Thyroid gland (tissue), 4 donors: ENCODE data around the gene HIRIP3. TPM values are rescaled to one million over a fixed set of nuclear protein-coding genes. Genes with fewer than 3 reads are reported as not detected.

Experiments used
- DNase-seq, 2 donors: peaks; one replicate each; pipeline ENCODE4 v3.0.0-alpha.2; 2019
- H3K27ac ChIP-seq, 3 donors: fragments of 200-600 bp; sonication (generic); 1 replicate in 2 of 3; 2 replicates in 1 of 3; pipeline ENCODE4 v1.5.1; 2016 to 2019; ENCODE audit warnings: mild to moderate bottlenecking in 1 of 3, moderate library complexity in 1 of 3
- H3K27me3 ChIP-seq: fragments of 200-600 bp; sonication (generic); one replicate; pipeline ENCODE4 v1.5.1; 2019
- H3K36me3 ChIP-seq, 2 donors: fragments of 200-600 bp; sonication (generic); one replicate each; pipeline ENCODE4 v1.5.1; 2016 to 2019
- H3K4me1 ChIP-seq, 2 donors: fragments of 200-600 bp; sonication (generic); one replicate each; pipeline ENCODE4 v1.5.1; 2017 to 2019
- H3K4me3 ChIP-seq, 3 donors: fragments of 200-600 bp; sonication (generic); replicated peaks in 1 of 3; 1 replicate in 2 of 3; 2 replicates in 1 of 3; pipeline ENCODE4 v1.5.1; 2016; ENCODE audit warnings: mild to moderate bottlenecking in 1 of 3
- H3K9me3 ChIP-seq: fragments of 200-600 bp; sonication (generic); one replicate; pipeline ENCODE4 v1.5.1; 2017
- CTCF ChIP-seq, 6 experiments: fragments of 200-600 bp in 3 of 6; fragments of 450-650 bp in 3 of 6; sonication (generic) in 3 of 6; IDR thresholded peaks; one replicate each; pipeline ENCODE4 v1.5.1; 2016 to 2019; ENCODE audit warnings: antibody characterized with exemption in 6 of 6, mild to moderate bottlenecking in 2 of 6, inconsistent platforms in 1 of 6, moderate library complexity in 1 of 6
- POLR2A ChIP-seq, 2 donors: fragments of 450-650 bp; IDR thresholded peaks; one replicate each; pipeline ENCODE4 v1.6.1; 2017; ENCODE audit warnings: antibody characterized with exemption in 2 of 2, mild to moderate bottlenecking in 2 of 2, moderate library complexity in 1 of 2
- WGBS, 2 donors: methylation state at CpG; one replicate each; pipeline ENCODE4 v1.1.5; 2017; 5-methylcytosine and 5-hydroxymethylcytosine counted together
- intact Hi-C: fragments of 100-400 bp; cut with DNase I; formaldehyde crosslinking; loops from one replicate; pipeline ENCODE4 v1.15.1; 2023
- total RNA-seq, 4 donors: library from RNA; depleted of rRNA; stranded (reverse); fragments of >200 nt; gene quantifications; one replicate each; pipeline ENCODE4 v1.2.3, GENCODE V29; 2016

HIRIP3 gene
- total RNA-seq, 4 donors from 2014 or later, result 10.7 to 23.1 (median 18.4) TPM

- WGBS, 2 donors, result 93 to 97% methylated on average over 18 to 20 of the region's 20 CpGs
- TF ChIP-seq CTCF (IDR thresholded peaks at IDR 0.05) (no peak), POLR2A (IDR thresholded peaks at IDR 0.05) (no peak)
- no peak for DNase-seq
- intact Hi-C loops, result no loop called here
- Histone ChIP-seq H3K9me3 (no peaks in the 10 kb centered on the region), H3K27ac (no peak overlapping the region), H3K4me1 (no peaks in the 10 kb centered on the region), H3K27me3 (no peaks in the 10 kb centered on the region), H3K36me3 (peaks cover 85% of the 10 kb centered on the region in 2 donors), H3K4me3 (no peak overlapping the region)
These were observed 9.2 kb downstream of the HIRIP3 start for GRCh38 chr16:29986231-29986630.

- intact Hi-C loops, result no loop called here
- Histone ChIP-seq H3K27me3 (no peaks in the 10 kb centered on the region), H3K4me3 (no peak overlapping the region), H3K36me3 (peaks cover 85 to 86% of the 10 kb centered on the region in 2 donors), H3K9me3 (no peaks in the 10 kb centered on the region), H3K4me1 (no peaks in the 10 kb centered on the region), H3K27ac (no peak overlapping the region)
- DNase-seq, result no peak
- WGBS, 2 donors, result 95% methylated on average over 28 of the region's 28 CpGs
- TF ChIP-seq POLR2A (IDR thresholded peaks at IDR 0.05), result no peak
- TF ChIP-seq CTCF (IDR thresholded peaks at IDR 0.05), result no peak
These were observed 10.1 kb downstream of the HIRIP3 start for GRCh38 chr16:29985271-29985811.

GRCh38 chr16:29984764-29985147, 10.7 kb downstream of the HIRIP3 start:
- Histone ChIP-seq H3K9me3 (no peaks in the 10 kb centered on the region), H3K4me1 (no peaks in the 10 kb centered on the region), H3K36me3 (peaks cover 88 to 89% of the 10 kb centered on the region in 2 donors), H3K4me3 (no peak overlapping the region), H3K27ac (no peak overlapping the region), H3K27me3 (no peaks in the 10 kb centered on the region)
- intact Hi-C loops, result no loop called here
- 93 to 94% methylated on average over 5 of the region's 5 CpGs for WGBS, 2 donors
- no peak for DNase-seq
- TF ChIP-seq POLR2A (IDR thresholded peaks at IDR 0.05) (no peak), CTCF (IDR thresholded peaks at IDR 0.05) (no peak)

GRCh38 chr16:29984137-29984763, 11.2 kb downstream of the HIRIP3 start:
- H3K27me3 ChIP-seq, result no peaks in the 10 kb centered on the region
- TF ChIP-seq POLR2A (IDR thresholded peaks at IDR 0.05) (no peak), CTCF (IDR thresholded peaks at IDR 0.05) (no peak)
- H3K4me1 ChIP-seq, result no peaks in the 10 kb centered on the region
- 44 to 56% methylated on average over 6 of the region's 6 CpGs for WGBS, 2 donors
- intact Hi-C loops, result no loop called here
- no peak overlapping the region for H3K27ac ChIP-seq
- no peak overlapping the region for H3K4me3 ChIP-seq
- H3K9me3 ChIP-seq, result no peaks in the 10 kb centered on the region
- peaks cover 91 to 94% of the 10 kb centered on the region in 2 donors for H3K36me3 ChIP-seq
- DNase-seq, result peak; percentile 38 to 59

GRCh38 chr16:29983420-29984136, 11.8 kb downstream of the HIRIP3 start:
- 80 to 88% methylated on average over 12 of the region's 12 CpGs for WGBS, 2 donors
- H3K9me3 ChIP-seq, result no peaks in the 10 kb centered on the region
- H3K27ac ChIP-seq, result no peak overlapping the region
- no peaks in the 10 kb centered on the region for H3K4me1 ChIP-seq
- no peak for DNase-seq
- H3K4me3 ChIP-seq, result no peak overlapping the region
- TF ChIP-seq POLR2A (IDR thresholded peaks at IDR 0.05) (no peak), CTCF (IDR thresholded peaks at IDR 0.05) (no peak)
- peaks cover 96 to 99% of the 10 kb centered on the region in 2 donors for H3K36me3 ChIP-seq
- no peaks in the 10 kb centered on the region for H3K27me3 ChIP-seq
- intact Hi-C loops, result no loop called here
